ENCODE data around the gene CUL4B.

GRCh38 chrX:120522820-120523219 lies 37.9 kb downstream of the CUL4B start:
- TF ChIP-seq CTCF (IDR thresholded peaks at IDR 0.05; ENCODE audit: low read depth, low read length, poor library complexity, severe bottlenecking) (no peak), EZH2phosphoT487 (IDR thresholded peaks at IDR 0.05; ENCODE audit: borderline replicate concordance, low read length) (no peak)

Data from DOHH2 (cell line).